PC-9 (cell line): ENCODE results near the gene PBX1.

Experiments used
- EZH2 ChIP-seq: fragments of 200-600 bp; sonication (generic); IDR thresholded peaks from 2 replicates; pipeline ENCODE4 v1.8.0; 2017; ENCODE audit warnings: antibody characterized with exemption, low read depth
- TF ChIP-seq, protein P1 (sequence below): fragments of 200-600 bp; sonication (generic); conservative IDR thresholded peaks from 2 replicates; pipeline ENCODE4 v1.6.1; 2017; ENCODE audit warnings: mixed run types, antibody characterized with exemption, mild to moderate bottlenecking, moderate library complexity

- no peak for TF ChIP-seq EZH2
- TF ChIP-seq, protein P1, sequence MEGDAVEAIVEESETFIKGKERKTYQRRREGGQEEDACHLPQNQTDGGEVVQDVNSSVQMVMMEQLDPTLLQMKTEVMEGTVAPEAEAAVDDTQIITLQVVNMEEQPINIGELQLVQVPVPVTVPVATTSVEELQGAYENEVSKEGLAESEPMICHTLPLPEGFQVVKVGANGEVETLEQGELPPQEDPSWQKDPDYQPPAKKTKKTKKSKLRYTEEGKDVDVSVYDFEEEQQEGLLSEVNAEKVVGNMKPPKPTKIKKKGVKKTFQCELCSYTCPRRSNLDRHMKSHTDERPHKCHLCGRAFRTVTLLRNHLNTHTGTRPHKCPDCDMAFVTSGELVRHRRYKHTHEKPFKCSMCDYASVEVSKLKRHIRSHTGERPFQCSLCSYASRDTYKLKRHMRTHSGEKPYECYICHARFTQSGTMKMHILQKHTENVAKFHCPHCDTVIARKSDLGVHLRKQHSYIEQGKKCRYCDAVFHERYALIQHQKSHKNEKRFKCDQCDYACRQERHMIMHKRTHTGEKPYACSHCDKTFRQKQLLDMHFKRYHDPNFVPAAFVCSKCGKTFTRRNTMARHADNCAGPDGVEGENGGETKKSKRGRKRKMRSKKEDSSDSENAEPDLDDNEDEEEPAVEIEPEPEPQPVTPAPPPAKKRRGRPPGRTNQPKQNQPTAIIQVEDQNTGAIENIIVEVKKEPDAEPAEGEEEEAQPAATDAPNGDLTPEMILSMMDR: no peak
Measured at GRCh38 chr1:164756741-164757140, 197.8 kb downstream of the PBX1 start.
